Measurements from ENCODE around the gene TGFB1. TPM values are rescaled to one million over a fixed set of nuclear protein-coding genes. Genes with fewer than 3 reads are reported as not detected.

The TGFB1 gene
- total RNA-seq, 2 experiments from 2014 or later = 406 to 416 TPM

- no peaks in the 10 kb centered on the region for H3K9me3 ChIP-seq (ENCODE audit: control insufficient read depth in 1 of 2, insufficient read depth in 1 of 2, low read length in 2 of 2)
- ChIA-PET POLR2A (interaction anchor here (1.0 to 5.6 kb wide), 5 partner anchors 15 to 65 kb away, joined by 3 to 106 read pairs (median 19); partner anchors contain the start of genes B9D2, HNRNPUL1 and TGFB1), CTCF (interaction anchor here (0.7 to 4.2 kb wide), 5 partner anchors 10 to 65 kb away, joined by 3 to 30 read pairs (median 4); partner anchors contain the start of genes HNRNPUL1 and TGFB1)
- H3K27ac ChIP-seq (ENCODE audit: low read depth in 1 of 2, low read length in 2 of 2) = peak overlapping the region; percentile 64 to 89
- H3K4me1 ChIP-seq (ENCODE audit: insufficient read depth, low read length) = peaks cover 95% of the 10 kb centered on the region
- H3K4me3 ChIP-seq (ENCODE audit: low read length) = no peak overlapping the region
- peak overlapping the region; percentile 97 for H3K27ac Mint-ChIP-seq
- H3K27me3 ChIP-seq (ENCODE audit: control insufficient read depth in 1 of 2, insufficient read depth in 2 of 2, low read length in 2 of 2) = no peaks in the 10 kb centered on the region
- H3K9me3 Mint-ChIP-seq = no peaks in the 10 kb centered on the region
- DNase-seq = peak in 2 of 14 experiments; percentile 57 to 67
- H3K4me3 Mint-ChIP-seq = peak overlapping the region; percentile 82
- peaks cover 75% of the 10 kb centered on the region for H3K36me3 Mint-ChIP-seq (ENCODE audit: low read depth)
- no peak for TF ChIP-seq CTCF (IDR thresholded peaks at IDR 0.05)
- intact Hi-C loops (cut with DNase I, micrococcal nuclease) = loop anchor here (1.0 to 5.0 kb wide), 3 partner anchors 24 to 67 kb away; partner anchors contain the start of genes B9D2 (in 1 of the 2) and TGFB1 (in 1 of the 2)
- no peaks in the 10 kb centered on the region for H3K27me3 Mint-ChIP-seq
- H3K4me1 Mint-ChIP-seq (ENCODE audit: low read depth) = peaks cover 76% of the 10 kb centered on the region
- H3K36me3 ChIP-seq (ENCODE audit: insufficient read depth, low read length) = peaks cover 55% of the 10 kb centered on the region
- ATAC-seq (ENCODE audit: poor library complexity) = no peak
These were observed 24.9 kb downstream of the TGFB1 start for GRCh38 chr19:41328842-41329225.

GRCh38 chr19:41328157-41328841 lies 25.4 kb downstream of the TGFB1 start:
- CTCF ChIA-PET = interaction anchor here (1.1 to 4.2 kb wide), 6 partner anchors 13 to 66 kb away, joined by 3 to 30 read pairs (median 6); partner anchors contain the start of genes HNRNPUL1 and TGFB1
- intact Hi-C loops (cut with DNase I, micrococcal nuclease) = loop anchor here (1.0 to 5.0 kb wide), 3 partner anchors 25 to 66 kb away; partner anchors contain the start of genes B9D2 (in 1 of the 2) and TGFB1 (in 1 of the 2)
- peaks cover 72% of the 10 kb centered on the region for H3K4me1 Mint-ChIP-seq (ENCODE audit: low read depth)
- DNase-seq (peak in 4 of 14 experiments; percentile 30 to 53 (median 42)), ATAC-seq (ENCODE audit: poor library complexity) (peak; percentile 55)
- H3K36me3 Mint-ChIP-seq (ENCODE audit: low read depth) = peaks cover 71% of the 10 kb centered on the region
- no peaks in the 10 kb centered on the region for H3K27me3 ChIP-seq (ENCODE audit: control insufficient read depth in 1 of 2, insufficient read depth in 2 of 2, low read length in 2 of 2)
- peak overlapping the region; percentile 44 for H3K4me3 ChIP-seq (ENCODE audit: low read length)
- no peaks in the 10 kb centered on the region for H3K9me3 Mint-ChIP-seq
- POLR2A ChIA-PET = interaction anchor here (1.0 to 5.6 kb wide), 12 partner anchors 9 to 65 kb away, joined by 3 to 106 read pairs (median 6); partner anchors contain the start of genes B9D2, CCDC97, HNRNPUL1 and TGFB1
- no peaks in the 10 kb centered on the region for H3K9me3 ChIP-seq (ENCODE audit: control insufficient read depth in 1 of 2, insufficient read depth in 1 of 2, low read length in 2 of 2)
- peaks cover 55% of the 10 kb centered on the region for H3K36me3 ChIP-seq (ENCODE audit: insufficient read depth, low read length)
- H3K27ac Mint-ChIP-seq = peak overlapping the region; percentile 97
- peak overlapping the region; percentile 64 to 89 for H3K27ac ChIP-seq (ENCODE audit: low read depth in 1 of 2, low read length in 2 of 2)
- no peak for TF ChIP-seq CTCF (IDR thresholded peaks at IDR 0.05)
- no peaks in the 10 kb centered on the region for H3K27me3 Mint-ChIP-seq
- peaks cover 97% of the 10 kb centered on the region for H3K4me1 ChIP-seq (ENCODE audit: insufficient read depth, low read length)
- peak overlapping the region; percentile 82 for H3K4me3 Mint-ChIP-seq

GRCh38 chr19:41327576-41328156 lies 26.1 kb downstream of the TGFB1 start:
- peak overlapping the region; percentile 74 to 89 for H3K27ac ChIP-seq (ENCODE audit: low read depth in 1 of 2, low read length in 2 of 2)

More at GRCh38 chr19:41327576-41328156, 26.1 kb downstream of the TGFB1 start:
- H3K4me3 Mint-ChIP-seq = peak overlapping the region; percentile 82
- intact Hi-C loops (cut with DNase I, micrococcal nuclease) = loop anchor here (1.0 to 5.0 kb wide), 6 partner anchors 17 to 65 kb away; partner anchors contain the start of genes B9D2 (in 1 of the 2), CCDC97 (in 1 of the 2) and TGFB1 (in 1 of the 2)
- H3K4me3 ChIP-seq (ENCODE audit: low read length) = peak overlapping the region; percentile 44
- peaks cover 75% of the 10 kb centered on the region for H3K4me1 Mint-ChIP-seq (ENCODE audit: low read depth)
- H3K36me3 Mint-ChIP-seq (ENCODE audit: low read depth) = peaks cover 72% of the 10 kb centered on the region
- ChIA-PET CTCF (interaction anchor here (1.0 to 4.2 kb wide), 7 partner anchors 14 to 65 kb away, joined by 3 to 30 read pairs (median 4); partner anchors contain the start of genes CCDC97, HNRNPUL1 and TGFB1), POLR2A (interaction anchor here (0.8 to 5.6 kb wide), 13 partner anchors 10 to 577 kb away, joined by 3 to 106 read pairs (median 4); partner anchors contain the start of genes ACTMAP, B9D2, CCDC97 and HNRNPUL1)
- ATAC-seq (ENCODE audit: poor library complexity) (peak; percentile 65), DNase-seq (peak; percentile 47 to 97 (median 76))
- H3K36me3 ChIP-seq (ENCODE audit: insufficient read depth, low read length) = peaks cover 58% of the 10 kb centered on the region
- H3K27me3 ChIP-seq (ENCODE audit: control insufficient read depth in 1 of 2, insufficient read depth in 2 of 2, low read length in 2 of 2) = no peaks in the 10 kb centered on the region
- no peaks in the 10 kb centered on the region for H3K9me3 Mint-ChIP-seq
- H3K27ac Mint-ChIP-seq = peak overlapping the region; percentile 97
- H3K27me3 Mint-ChIP-seq = no peaks in the 10 kb centered on the region
- H3K9me3 ChIP-seq (ENCODE audit: control insufficient read depth in 1 of 2, insufficient read depth in 1 of 2, low read length in 2 of 2) = no peaks in the 10 kb centered on the region
- H3K4me1 ChIP-seq (ENCODE audit: insufficient read depth, low read length) = peaks cover 99% of the 10 kb centered on the region
- TF ChIP-seq CTCF (IDR thresholded peaks at IDR 0.05) = no peak
